K562 (cell line): ENCODE results near the gene RUVBL2. TPM values are rescaled to one million over a fixed set of nuclear protein-coding genes. Genes with fewer than 3 reads are reported as not detected.

Source experiments
- HCFC1 ChIP-seq: IDR thresholded peaks from 2 replicates; pipeline ENCODE4 v1.6.1; 2012; ENCODE audit warnings: low read depth, low read length, improper control_type of control experiment
- HNRNPL ChIP-seq: fragments of 200-400 bp; formaldehyde crosslinking; IDR thresholded peaks from 2 replicates; pipeline ENCODE4 v1.6.1; 2017; ENCODE audit warnings: low read depth, mild to moderate bottlenecking, low read length
- MAFK ChIP-seq: IDR thresholded peaks from 2 replicates; pipeline ENCODE4 v1.6.1; 2011; ENCODE audit warnings: low read length, improper control_type of control experiment
- MCM5 ChIP-seq: fragments of 450-650 bp; IDR thresholded peaks from 2 replicates; pipeline ENCODE4 v1.6.1; 2016; ENCODE audit warnings: low read depth
- PCBP2 ChIP-seq: fragments of 200-400 bp; formaldehyde crosslinking; IDR thresholded peaks from 2 replicates; pipeline ENCODE4 v1.6.1; 2018; ENCODE audit warnings: low read length, low read depth, mild to moderate bottlenecking, moderate library complexity; ENCODE audit not compliant: poor library complexity, severe bottlenecking
- PHF21A ChIP-seq: fragments of 450-650 bp; IDR thresholded peaks from 2 replicates; pipeline ENCODE4 v1.6.1; 2017; ENCODE audit warnings: low read depth, borderline replicate concordance
- PTRF ChIP-seq: fragments of 450-650 bp; IDR thresholded peaks from 2 replicates; pipeline ENCODE4 v1.6.1; 2016; ENCODE audit warnings: mild to moderate bottlenecking, missing genetic modification characterization, missing compliant biosample characterization
- SIN3B ChIP-seq: fragments of 450-650 bp; IDR thresholded peaks from 2 replicates; pipeline ENCODE4 v1.6.1; 2017; ENCODE audit warnings: low read depth, mild to moderate bottlenecking, moderate library complexity
- SRSF7 ChIP-seq: fragments of 200-400 bp; formaldehyde crosslinking; optimal IDR thresholded peaks from 2 replicates; pipeline ENCODE3; 2017; ENCODE audit warnings: mild to moderate bottlenecking, low read depth, low read length
- ZC3H8 ChIP-seq: fragments of 450-650 bp; IDR thresholded peaks from 2 replicates; pipeline ENCODE4 v1.6.1; 2017
- ZNF449 ChIP-seq: fragments of 250-450 bp; sonication (Bioruptor Pico); IDR thresholded peaks from 2 replicates; pipeline ENCODE4 v1.8.0; 2022; ENCODE audit warnings: moderate library complexity, mild to moderate bottlenecking, inconsistent platforms
- ZNF584 ChIP-seq: fragments of 200-800 bp; sonication (Bioruptor generic); IDR thresholded peaks from 2 replicates; pipeline ENCODE4 v1.6.1; 2016; ENCODE audit warnings: low read depth, mild to moderate bottlenecking, missing genetic modification characterization, missing compliant biosample characterization
- polyA plus RNA-seq, 8 experiments: library from polyadenylated mRNA; depleted of rRNA in 4 of 8; stranded (reverse) in 5 of 8; unstranded in 3 of 8; fragments of >200 nt; fragmentation: Nextera tagmentation in 2 of 8; fragmentation: Illumina TruSeq in 1 of 8; extraction: Ambion mirVana in 2 of 8; extraction: Trizol in 1 of 8; gene quantifications; 2 replicates each; pipeline versions ENCODE4 v1.2.1 to v1.2.3, GENCODE V29; 2011 to 2014; ENCODE audit warnings: inconsistent platforms in 1 of 8, missing spikeins in 1 of 8
- total RNA-seq, 7 experiments: library from RNA; depleted of rRNA in 6 of 7; stranded (reverse); fragments of >200 nt in 6 of 7; fragmentation: Illumina TruSeq in 2 of 7; extraction: Trizol in 2 of 7; gene quantifications; 2 replicates each; pipeline versions ENCODE4 v1.2.1 to v1.2.3, GENCODE V29; 2011 to 2021; ENCODE audit warnings: low replicate concordance in 1 of 7
- TF ChIP-seq, protein P1 (sequence below): fragments of 450-650 bp; IDR thresholded peaks from 2 replicates; pipeline ENCODE4 v1.6.1; 2016; ENCODE audit warnings: low read depth
- TF ChIP-seq, protein P2 (sequence below): fragments of 250-450 bp; sonication (Bioruptor Pico); IDR thresholded peaks from 2 replicates; pipeline ENCODE4 v1.5.0; 2021
- TF ChIP-seq, protein P3 (sequence below): fragments of 200-400 bp; formaldehyde crosslinking; IDR thresholded peaks from 2 replicates; pipeline ENCODE4 v1.6.1; 2017; ENCODE audit warnings: mild to moderate bottlenecking, low read depth, low read length, moderate library complexity

Gene RUVBL2
- total and polyA plus RNA-seq, 9 of the 15 experiments (the other 6 are each of a cell fraction or from before 2014, with no cell fraction given) = 71.4 to 453 (median 237) TPM

- TF ChIP-seq HNRNPL (no peak), PTRF (tag) (no peak), MAFK (no peak), ZC3H8 (0 out of 2 replicates have a peak, but pooled peaks have one; percentile 10), MCM5 (no peak), PCBP2 (no peak), SRSF7 (no peak), PHF21A (no peak), ZNF449 (no peak), ZNF584 (no peak), HCFC1 (peak; percentile 56), SIN3B (no peak)
- TF ChIP-seq, protein P1, sequence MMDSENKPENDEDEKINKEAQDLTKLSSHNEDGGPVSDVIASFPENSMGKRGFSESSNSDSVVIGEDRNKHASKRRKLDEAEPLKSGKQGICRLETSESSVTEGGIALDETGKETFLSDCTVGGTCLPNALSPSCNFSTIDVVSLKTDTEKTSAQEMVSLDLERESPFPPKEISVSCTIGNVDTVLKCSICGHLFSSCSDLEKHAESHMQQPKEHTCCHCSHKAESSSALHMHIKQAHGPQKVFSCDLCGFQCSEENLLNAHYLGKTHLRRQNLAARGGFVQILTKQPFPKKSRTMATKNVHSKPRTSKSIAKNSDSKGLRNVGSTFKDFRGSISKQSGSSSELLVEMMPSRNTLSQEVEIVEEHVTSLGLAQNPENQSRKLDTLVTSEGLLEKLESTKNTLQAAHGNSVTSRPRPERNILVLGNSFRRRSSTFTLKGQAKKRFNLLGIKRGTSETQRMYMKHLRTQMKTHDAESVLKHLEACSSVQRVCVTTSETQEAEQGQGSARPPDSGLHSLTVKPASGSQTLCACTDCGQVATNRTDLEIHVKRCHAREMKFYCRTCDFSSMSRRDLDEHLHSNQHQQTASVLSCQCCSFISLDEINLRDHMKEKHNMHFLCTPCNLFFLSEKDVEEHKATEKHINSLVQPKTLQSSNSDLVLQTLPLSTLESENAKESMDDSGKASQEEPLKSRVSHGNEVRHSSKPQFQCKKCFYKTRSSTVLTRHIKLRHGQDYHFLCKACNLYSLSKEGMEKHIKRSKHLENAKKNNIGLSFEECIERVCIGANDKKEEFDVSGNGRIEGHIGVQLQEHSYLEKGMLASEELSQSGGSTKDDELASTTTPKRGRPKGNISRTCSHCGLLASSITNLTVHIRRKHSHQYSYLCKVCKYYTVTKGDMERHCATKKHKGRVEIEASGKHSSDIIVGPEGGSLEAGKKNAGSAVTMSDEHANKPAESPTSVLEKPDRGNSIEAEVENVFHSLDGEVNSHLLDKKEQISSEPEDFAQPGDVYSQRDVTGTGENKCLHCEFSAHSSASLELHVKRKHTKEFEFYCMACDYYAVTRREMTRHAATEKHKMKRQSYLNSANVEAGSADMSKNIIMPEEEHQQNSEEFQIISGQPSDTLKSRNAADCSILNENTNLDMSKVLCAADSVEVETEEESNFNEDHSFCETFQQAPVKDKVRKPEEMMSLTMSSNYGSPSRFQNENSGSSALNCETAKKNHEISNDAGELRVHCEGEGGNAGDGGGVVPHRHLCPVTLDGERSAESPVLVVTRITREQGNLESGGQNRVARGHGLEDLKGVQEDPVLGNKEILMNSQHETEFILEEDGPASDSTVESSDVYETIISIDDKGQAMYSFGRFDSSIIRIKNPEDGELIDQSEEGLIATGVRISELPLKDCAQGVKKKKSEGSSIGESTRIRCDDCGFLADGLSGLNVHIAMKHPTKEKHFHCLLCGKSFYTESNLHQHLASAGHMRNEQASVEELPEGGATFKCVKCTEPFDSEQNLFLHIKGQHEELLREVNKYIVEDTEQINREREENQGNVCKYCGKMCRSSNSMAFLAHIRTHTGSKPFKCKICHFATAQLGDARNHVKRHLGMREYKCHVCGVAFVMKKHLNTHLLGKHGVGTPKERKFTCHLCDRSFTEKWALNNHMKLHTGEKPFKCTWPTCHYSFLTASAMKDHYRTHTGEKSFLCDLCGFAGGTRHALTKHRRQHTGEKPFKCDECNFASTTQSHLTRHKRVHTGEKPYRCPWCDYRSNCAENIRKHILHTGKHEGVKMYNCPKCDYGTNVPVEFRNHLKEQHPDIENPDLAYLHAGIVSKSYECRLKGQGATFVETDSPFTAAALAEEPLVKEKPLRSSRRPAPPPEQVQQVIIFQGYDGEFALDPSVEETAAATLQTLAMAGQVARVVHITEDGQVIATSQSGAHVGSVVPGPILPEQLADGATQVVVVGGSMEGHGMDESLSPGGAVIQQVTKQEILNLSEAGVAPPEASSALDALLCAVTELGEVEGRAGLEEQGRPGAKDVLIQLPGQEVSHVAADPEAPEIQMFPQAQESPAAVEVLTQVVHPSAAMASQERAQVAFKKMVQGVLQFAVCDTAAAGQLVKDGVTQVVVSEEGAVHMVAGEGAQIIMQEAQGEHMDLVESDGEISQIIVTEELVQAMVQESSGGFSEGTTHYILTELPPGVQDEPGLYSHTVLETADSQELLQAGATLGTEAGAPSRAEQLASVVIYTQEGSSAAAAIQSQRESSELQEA = peak; percentile 80
- TF ChIP-seq, protein P2, sequence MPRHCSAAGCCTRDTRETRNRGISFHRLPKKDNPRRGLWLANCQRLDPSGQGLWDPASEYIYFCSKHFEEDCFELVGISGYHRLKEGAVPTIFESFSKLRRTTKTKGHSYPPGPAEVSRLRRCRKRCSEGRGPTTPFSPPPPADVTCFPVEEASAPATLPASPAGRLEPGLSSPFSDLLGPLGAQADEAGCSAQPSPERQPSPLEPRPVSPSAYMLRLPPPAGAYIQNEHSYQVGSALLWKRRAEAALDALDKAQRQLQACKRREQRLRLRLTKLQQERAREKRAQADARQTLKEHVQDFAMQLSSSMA (CRISPR knock-in tag) = peak; percentile 48; the same call in 1 of the 2 replicates
- TF ChIP-seq, protein P3, sequence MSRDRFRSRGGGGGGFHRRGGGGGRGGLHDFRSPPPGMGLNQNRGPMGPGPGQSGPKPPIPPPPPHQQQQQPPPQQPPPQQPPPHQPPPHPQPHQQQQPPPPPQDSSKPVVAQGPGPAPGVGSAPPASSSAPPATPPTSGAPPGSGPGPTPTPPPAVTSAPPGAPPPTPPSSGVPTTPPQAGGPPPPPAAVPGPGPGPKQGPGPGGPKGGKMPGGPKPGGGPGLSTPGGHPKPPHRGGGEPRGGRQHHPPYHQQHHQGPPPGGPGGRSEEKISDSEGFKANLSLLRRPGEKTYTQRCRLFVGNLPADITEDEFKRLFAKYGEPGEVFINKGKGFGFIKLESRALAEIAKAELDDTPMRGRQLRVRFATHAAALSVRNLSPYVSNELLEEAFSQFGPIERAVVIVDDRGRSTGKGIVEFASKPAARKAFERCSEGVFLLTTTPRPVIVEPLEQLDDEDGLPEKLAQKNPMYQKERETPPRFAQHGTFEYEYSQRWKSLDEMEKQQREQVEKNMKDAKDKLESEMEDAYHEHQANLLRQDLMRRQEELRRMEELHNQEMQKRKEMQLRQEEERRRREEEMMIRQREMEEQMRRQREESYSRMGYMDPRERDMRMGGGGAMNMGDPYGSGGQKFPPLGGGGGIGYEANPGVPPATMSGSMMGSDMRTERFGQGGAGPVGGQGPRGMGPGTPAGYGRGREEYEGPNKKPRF = no peak
Measured at GRCh38 chr19:48965040-48965805, 28.5 kb upstream of the RUVBL2 start, which contains the start of gene FTL (continued).
